Nephron progenitor cell (in vitro differentiated cells): ENCODE measurements around the gene ARHGAP31.

Experiments
- DNase-seq: peaks from one replicate; pipeline ENCODE4 v3.0.0; 2021
- H3K27ac Mint-ChIP-seq: 2 replicates; pipeline ENCODE4 v1.8.0; 2021; ENCODE audit warnings: mild to moderate bottlenecking, moderate library complexity, mixed read lengths
- H3K27me3 Mint-ChIP-seq: 2 replicates; pipeline ENCODE4 v1.8.0; 2021; ENCODE audit warnings: mild to moderate bottlenecking, low read depth, mixed read lengths; ENCODE audit not compliant: poor library complexity
- H3K36me3 Mint-ChIP-seq: 2 replicates; pipeline ENCODE4 v1.8.0; 2021; ENCODE audit warnings: low read depth, mixed read lengths
- H3K4me1 Mint-ChIP-seq: 2 replicates; pipeline ENCODE4 v1.8.0; 2021; ENCODE audit warnings: mixed read lengths
- H3K4me3 Mint-ChIP-seq: 2 replicates; pipeline ENCODE4 v1.8.0; 2021; ENCODE audit warnings: mild to moderate bottlenecking, moderate library complexity, mixed read lengths
- H3K9me3 Mint-ChIP-seq: 2 replicates; pipeline ENCODE4 v1.8.0; 2021; ENCODE audit warnings: mild to moderate bottlenecking, moderate library complexity, mixed read lengths
- CTCF ChIP-seq: fragments of 200-600 bp; sonication (generic); IDR thresholded peaks from 2 replicates; pipeline ENCODE4 v1.5.0; 2021; ENCODE audit warnings: antibody characterized with exemption

The ARHGAP31 gene

DNA sequence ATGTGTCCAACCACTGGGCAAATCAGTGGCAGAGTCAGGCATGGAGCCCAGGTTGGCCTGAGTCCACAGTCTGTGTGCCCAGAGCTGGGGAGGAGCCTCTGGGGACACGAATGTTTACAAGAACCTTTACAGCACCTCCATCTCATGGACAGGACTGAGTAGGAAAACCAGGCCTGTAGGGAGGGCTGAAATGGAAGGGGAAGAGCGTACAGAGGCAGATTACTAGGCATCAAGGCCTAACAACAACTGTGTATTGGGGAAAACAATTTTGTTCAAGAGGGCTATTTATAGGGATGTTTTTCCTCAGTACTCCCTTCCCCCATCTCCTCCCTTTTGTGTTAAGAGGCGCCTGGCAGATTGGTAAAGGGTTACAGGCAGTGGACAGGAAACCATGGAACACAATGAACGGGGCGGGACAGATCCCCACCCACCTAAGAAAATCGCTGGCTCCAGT lies 15.1 kb upstream of the ARHGAP31 start:
- H3K4me1 Mint-ChIP-seq: peaks cover 10% of the 10 kb centered on the region
- H3K36me3 Mint-ChIP-seq: peaks cover 8% of the 10 kb centered on the region
- H3K9me3 Mint-ChIP-seq: peaks cover 31% of the 10 kb centered on the region
- no peak for TF ChIP-seq CTCF
- no peak for DNase-seq
- H3K4me3 Mint-ChIP-seq: no peak overlapping the region
- H3K27me3 Mint-ChIP-seq: no peaks in the 10 kb centered on the region
- H3K27ac Mint-ChIP-seq: no peak overlapping the region

- no peak for DNase-seq
- Mint-ChIP-seq H3K36me3 (peaks cover 8% of the 10 kb centered on the region), H3K4me3 (no peak overlapping the region), H3K27me3 (no peaks in the 10 kb centered on the region), H3K27ac (no peak overlapping the region), H3K9me3 (peaks cover 37% of the 10 kb centered on the region), H3K4me1 (peaks cover 10% of the 10 kb centered on the region)
- TF ChIP-seq CTCF: no peak
Observed at GRCh38 chr3:119279584-119280243, 14.5 kb upstream of the ARHGAP31 start.

GRCh38 chr3:119288669-119289403 lies 5.3 kb upstream of the ARHGAP31 start:
- Mint-ChIP-seq H3K27me3 (no peaks in the 10 kb centered on the region), H3K27ac (no peak overlapping the region)
- no peak for TF ChIP-seq CTCF

GRCh38 chr3:119289404-119289770 lies 4.8 kb upstream of the ARHGAP31 start:
- Mint-ChIP-seq H3K9me3 (peaks cover 39% of the 10 kb centered on the region), H3K36me3 (peaks cover 6% of the 10 kb centered on the region), H3K27me3 (no peaks in the 10 kb centered on the region), H3K27ac (no peak overlapping the region), H3K4me1 (peaks cover 21% of the 10 kb centered on the region), H3K4me3 (no peak overlapping the region)
- no peak for DNase-seq
- TF ChIP-seq CTCF: no peak

More at GRCh38 chr3:119288669-119289403, 5.3 kb upstream of the ARHGAP31 start:
- DNase-seq: no peak
- Mint-ChIP-seq H3K9me3 (peaks cover 44% of the 10 kb centered on the region), H3K36me3 (peaks cover 6% of the 10 kb centered on the region), H3K4me3 (no peak overlapping the region), H3K4me1 (peaks cover 21% of the 10 kb centered on the region)

DNA sequence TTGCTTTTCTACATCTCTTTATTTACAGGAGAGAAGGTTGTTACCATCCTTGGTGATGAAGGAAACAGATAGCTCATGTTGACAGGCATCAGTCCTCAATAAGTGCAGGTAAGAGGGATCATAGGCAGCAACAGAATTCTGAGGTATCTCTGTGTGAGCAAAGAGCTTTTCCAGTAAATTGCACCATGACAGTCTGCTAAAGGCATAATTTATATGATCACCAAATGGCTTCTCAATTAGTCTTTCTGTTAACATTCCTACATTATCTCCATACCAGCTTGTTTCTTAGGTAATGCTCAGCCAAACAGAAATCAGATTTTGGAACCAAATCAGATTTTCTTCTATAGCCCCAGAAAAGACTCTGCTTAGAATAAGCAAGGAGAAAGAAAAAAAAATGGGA lies 3.6 kb upstream of the ARHGAP31 start:
- Mint-ChIP-seq H3K36me3 (peaks cover 6% of the 10 kb centered on the region), H3K4me1 (peaks cover 31% of the 10 kb centered on the region), H3K9me3 (peaks cover 27% of the 10 kb centered on the region), H3K27ac (no peak overlapping the region), H3K4me3 (no peak overlapping the region), H3K27me3 (no peaks in the 10 kb centered on the region)
- no peak for DNase-seq
- no peak for TF ChIP-seq CTCF
